H1 (cell line): ENCODE results near the gene KATNAL1. TPM values are rescaled to one million over a fixed set of nuclear protein-coding genes. Genes with fewer than 3 reads are reported as not detected.

Experiments used
- CTCF ChIA-PET: fragments of 300-600 bp; sonication (Branson Sonifier 250); formaldehyde crosslinking; loops from one replicate; lab custom pipeline; 2021; ENCODE audit not compliant: partially characterized antibody; lab: Charles Lee
- POLR2A ChIA-PET: fragments of 300-600 bp; sonication (Branson Sonifier 250); formaldehyde crosslinking; loops from one replicate; lab custom pipeline; 2021; ENCODE audit warnings: inconsistent platforms; ENCODE audit not compliant: partially characterized antibody; lab: Charles Lee
- DNase-seq, 2 experiments: peaks; one replicate each; pipeline versions ENCODE4 v3.0.0 to v3.0.0-alpha.2; 2010 to 2022; ENCODE audit warnings: low spot score in 2 of 2, low read depth in 1 of 2, mixed read lengths in 1 of 2
- FAIRE-seq: peaks from 2 replicates; lab custom pipeline; 2011; peaks lifted over from hg19 to GRCh38; lab: Jason Lieb, UNC
- H2AFZ ChIP-seq: 2 replicates; pipeline ENCODE4 v1.8.1; 2012; ENCODE audit warnings: low read length, inconsistent platforms
- H2AK5ac ChIP-seq: 2 replicates; pipeline ENCODE4 v1.6.1; 2013; ENCODE audit warnings: low read depth, low read length
- H2BK120ac ChIP-seq: replicated peaks from 2 replicates; pipeline ENCODE3; 2013; ENCODE audit warnings: low read depth, low read length, inconsistent platforms
- H2BK12ac ChIP-seq: 2 replicates; pipeline ENCODE4 v1.6.1; 2013; ENCODE audit warnings: low read depth, low read length
- H2BK15ac ChIP-seq: 2 replicates; pipeline ENCODE4 v1.6.1; 2013; ENCODE audit warnings: low read length
- H2BK20ac ChIP-seq: 2 replicates; pipeline ENCODE4 v1.6.1; 2013; ENCODE audit warnings: low read length
- H2BK5ac ChIP-seq: 2 replicates; pipeline ENCODE4 v1.6.1; 2013; ENCODE audit warnings: low read depth, low read length
- H3K14ac ChIP-seq: 2 replicates; pipeline ENCODE4 v1.6.1; 2013; ENCODE audit warnings: inconsistent platforms; ENCODE audit not compliant: insufficient read length
- H3K18ac ChIP-seq: 2 replicates; pipeline ENCODE4 v1.6.1; 2013; ENCODE audit warnings: low read length; ENCODE audit errors: extremely low read depth
- H3K23ac ChIP-seq: 2 replicates; pipeline ENCODE4 v1.6.1; 2013; ENCODE audit warnings: inconsistent platforms; ENCODE audit not compliant: insufficient read length
- H3K23me2 ChIP-seq: 2 replicates; pipeline ENCODE4 v1.6.1; 2013; ENCODE audit warnings: low read depth, low read length
- H3K27ac ChIP-seq: 2 replicates; pipeline ENCODE4 v1.6.1; 2011; ENCODE audit warnings: low read depth, low read length, inconsistent platforms
- H3K27me3 ChIP-seq, 4 experiments: replicated peaks in 1 of 4; 1 replicate in 1 of 4; 2 replicates in 3 of 4; pipeline versions ENCODE4 v1.6.1 to v1.8.1; 2011 to 2013; ENCODE audit warnings: low read length in 3 of 4, mild to moderate bottlenecking in 3 of 4, inconsistent platforms in 2 of 4, mixed read lengths in 2 of 4, moderate library complexity in 1 of 4; ENCODE audit not compliant: control insufficient read depth in 3 of 4, insufficient read depth in 3 of 4; ENCODE audit errors: extremely low read depth in 1 of 4
- H3K36me3 ChIP-seq, 4 experiments: 2 replicates each; pipeline versions ENCODE4 v1.6.1 to v1.8.1; 2011 to 2013; ENCODE audit warnings: mild to moderate bottlenecking in 4 of 4, low read length in 3 of 4, moderate library complexity in 2 of 4, control low read depth in 1 of 4, inconsistent platforms in 1 of 4; ENCODE audit not compliant: insufficient read depth in 4 of 4, control insufficient read depth in 2 of 4
- H3K4ac ChIP-seq: replicated peaks from 2 replicates; pipeline ENCODE3; 2013; ENCODE audit warnings: low read length, low read depth, mixed read lengths, inconsistent platforms; ENCODE audit not compliant: insufficient read length
- H3K4me1 ChIP-seq, 4 experiments: replicated peaks in 1 of 4; 1 replicate in 1 of 4; 2 replicates in 3 of 4; pipeline versions ENCODE4 v1.6.1 to v1.8.1; 2011 to 2013; ENCODE audit warnings: low read length in 3 of 4, inconsistent platforms in 2 of 4, mixed read lengths in 1 of 4; ENCODE audit not compliant: insufficient read depth in 4 of 4, control insufficient read depth in 3 of 4
- H3K4me2 ChIP-seq, 2 experiments: 2 replicates each; pipeline versions ENCODE4 v1.6.1 to v1.8.1; 2011 to 2013; ENCODE audit warnings: low read depth in 2 of 2, low read length in 2 of 2, control low read depth in 1 of 2, inconsistent platforms in 1 of 2, mild to moderate bottlenecking in 1 of 2; ENCODE audit not compliant: insufficient read depth in 1 of 2
- H3K4me3 ChIP-seq, 4 experiments: fragments of 200-600, 300-600 bp in 1 of 4; sonication (generic), shearing (Covaris generic), sonication (Bioruptor Twin) in 1 of 4; 2 replicates each; pipeline versions ENCODE4 v1.5.1 to v1.8.1; 2011 to 2016; ENCODE audit warnings: low read length in 4 of 4, low read depth in 3 of 4, control low read depth in 2 of 4, inconsistent platforms in 2 of 4, mild to moderate bottlenecking in 2 of 4, mixed read lengths in 1 of 4, moderate library complexity in 1 of 4; ENCODE audit not compliant: insufficient read depth in 2 of 4; ENCODE audit errors: extremely low read depth in 1 of 4
- H3K56ac ChIP-seq: replicated peaks from 2 replicates; pipeline ENCODE3; 2013; ENCODE audit warnings: low read depth, mild to moderate bottlenecking, mixed read lengths, low read length, inconsistent platforms; ENCODE audit not compliant: insufficient read length
- H3K79me1 ChIP-seq: 2 replicates; pipeline ENCODE4 v1.6.1; 2013; ENCODE audit warnings: low read depth, low read length, control low read depth
- H3K79me2 ChIP-seq, 2 experiments: 2 replicates each; pipeline versions ENCODE4 v1.6.1 to v1.8.1; 2012 to 2013; ENCODE audit warnings: low read length in 2 of 2, mild to moderate bottlenecking in 2 of 2, inconsistent platforms in 1 of 2; ENCODE audit not compliant: insufficient read depth in 2 of 2, control insufficient read depth in 1 of 2
- H3K9ac ChIP-seq, 4 experiments: replicated peaks in 1 of 4; 1 replicate in 1 of 4; 2 replicates in 3 of 4; pipeline versions ENCODE4 v1.6.1 to v1.8.1; 2011 to 2013; ENCODE audit warnings: low read depth in 3 of 4, low read length in 3 of 4, control low read depth in 2 of 4, mild to moderate bottlenecking in 2 of 4, moderate library complexity in 2 of 4, inconsistent platforms in 1 of 4; ENCODE audit errors: extremely low read depth in 1 of 4
- H3K9me3 ChIP-seq, 2 experiments: 2 replicates each; pipeline versions ENCODE4 v1.6.1 to v1.8.1; 2012 to 2013; ENCODE audit warnings: mild to moderate bottlenecking in 2 of 2, moderate library complexity in 2 of 2, control low read depth in 1 of 2, inconsistent platforms in 1 of 2, low read depth in 1 of 2, low read length in 1 of 2, mixed read lengths in 1 of 2; ENCODE audit not compliant: insufficient read depth in 2 of 2
- H4K20me1 ChIP-seq, 2 experiments: replicated peaks in 1 of 2; 2 replicates each; pipeline versions ENCODE3 to v1.8.1; 2011 to 2013; ENCODE audit warnings: inconsistent platforms in 2 of 2, low read length in 2 of 2, mild to moderate bottlenecking in 1 of 2; ENCODE audit not compliant: insufficient read depth in 2 of 2, control insufficient read depth in 1 of 2
- H4K5ac ChIP-seq: 2 replicates; pipeline ENCODE4 v1.6.1; 2013; ENCODE audit warnings: low read length, low read depth, mixed read lengths, inconsistent platforms; ENCODE audit not compliant: insufficient read length
- H4K8ac ChIP-seq: 2 replicates; pipeline ENCODE4 v1.8.0; 2013; ENCODE audit warnings: mild to moderate bottlenecking, moderate library complexity, low read length, inconsistent platforms; ENCODE audit not compliant: insufficient read depth; ENCODE audit errors: extremely low read depth
- H4K91ac ChIP-seq: replicated peaks from 2 replicates; pipeline ENCODE3; 2013; ENCODE audit warnings: low read length, mixed read lengths, inconsistent platforms; ENCODE audit not compliant: insufficient read length
- BRCA1 ChIP-seq: IDR thresholded peaks from 2 replicates; pipeline ENCODE4 v1.6.1; 2012; ENCODE audit warnings: low read depth, low read length, improper control_type of control experiment
- CBX8 ChIP-seq: fragments of 300-800, 300-1000 bp; sonication (generic); IDR thresholded peaks from 2 replicates; pipeline ENCODE4 v1.7.1; 2016; ENCODE audit warnings: low read depth, low read length, borderline replicate concordance
- EP300 ChIP-seq, 2 experiments: IDR thresholded peaks; 1 replicate in 1 of 2; 2 replicates in 1 of 2; pipeline ENCODE4 v1.6.1; 2011 to 2012; ENCODE audit warnings: low read depth in 2 of 2, low read length in 2 of 2, mild to moderate bottlenecking in 2 of 2, borderline replicate concordance in 1 of 2, inconsistent platforms in 1 of 2, moderate library complexity in 1 of 2
- EZH2 ChIP-seq: fragments of 200-600 bp; sonication (generic); IDR thresholded peaks from 2 replicates; pipeline ENCODE4 v1.7.1; 2012; ENCODE audit warnings: low read depth, mild to moderate bottlenecking, moderate library complexity, low read length, inconsistent platforms; ENCODE audit not compliant: severe bottlenecking
- GTF2F1 ChIP-seq: IDR thresholded peaks from 2 replicates; pipeline ENCODE4 v1.6.1; 2012; ENCODE audit warnings: low read depth, low read length, improper control_type of control experiment, borderline replicate concordance
- HDAC6 ChIP-seq: IDR thresholded peaks from one replicate; pipeline ENCODE4 v1.7.1; 2012; ENCODE audit warnings: low read depth, mild to moderate bottlenecking, inconsistent platforms, low read length, moderate library complexity
- JUN ChIP-seq: IDR thresholded peaks from 2 replicates; pipeline ENCODE4 v1.6.1; 2011; ENCODE audit warnings: low read depth, mild to moderate bottlenecking, improper control_type of control experiment, low read length
- MAFK ChIP-seq: IDR thresholded peaks from 2 replicates; pipeline ENCODE4 v1.6.1; 2012; ENCODE audit warnings: low read depth, mild to moderate bottlenecking, improper control_type of control experiment, low read length
- RXRA ChIP-seq: IDR thresholded peaks from 2 replicates; pipeline ENCODE4 v1.6.1; 2011; ENCODE audit warnings: low read depth, mild to moderate bottlenecking, low read length, moderate library complexity; ENCODE audit not compliant: insufficient read depth
- SAP30 ChIP-seq: fragments of 300-600 bp; sonication (generic); IDR thresholded peaks from 2 replicates; pipeline ENCODE4 v1.7.1; 2012; ENCODE audit warnings: low read length, moderate library complexity, mild to moderate bottlenecking, inconsistent platforms; ENCODE audit not compliant: insufficient read depth, insufficient replicate concordance
- SIRT6 ChIP-seq: IDR thresholded peaks from one replicate; pipeline ENCODE4 v1.7.1; 2012; ENCODE audit warnings: low read length, inconsistent platforms
- TBP ChIP-seq: IDR thresholded peaks from 2 replicates; pipeline ENCODE4 v1.6.1; 2011; ENCODE audit warnings: low read depth, low read length, improper control_type of control experiment
- TCF12 ChIP-seq: IDR thresholded peaks from 2 replicates; pipeline ENCODE4 v1.6.1; 2011; ENCODE audit warnings: low read depth, mild to moderate bottlenecking, low read length
- polyA plus RNA-seq, 7 experiments: library from polyadenylated mRNA; depleted of rRNA in 3 of 7; stranded (reverse) in 5 of 7; unstranded in 2 of 7; fragments of >200 nt in 5 of 7; fragments of 200-250 nt in 2 of 7; gene quantifications; 1 replicate in 5 of 7; 2 replicates in 1 of 7; 4 replicates in 1 of 7; pipeline versions ENCODE4 v1.2.1 to v1.2.3, GENCODE V29; 2011 to 2013; ENCODE audit warnings: missing spikeins in 2 of 7, mixed read lengths in 2 of 7
- total RNA-seq: library from RNA; stranded (reverse); fragmentation: NEBNext Ultra II Directional; extraction: Animal tissue kit (Norgen Biotek cat#: 25700); gene quantifications from 2 replicates; pipeline ENCODE4 v1.2.1, GENCODE V29; 2021
- TF ChIP-seq, protein P1 (sequence below): IDR thresholded peaks from 2 replicates; pipeline ENCODE4 v1.6.1; 2012; ENCODE audit warnings: low read length, inconsistent platforms

The KATNAL1 gene
- total and polyA plus RNA-seq, 2 of the 8 experiments (the other 6 are each of a cell fraction or from before 2014, with no cell fraction given) = 4.0 to 13.2 TPM

DNA sequence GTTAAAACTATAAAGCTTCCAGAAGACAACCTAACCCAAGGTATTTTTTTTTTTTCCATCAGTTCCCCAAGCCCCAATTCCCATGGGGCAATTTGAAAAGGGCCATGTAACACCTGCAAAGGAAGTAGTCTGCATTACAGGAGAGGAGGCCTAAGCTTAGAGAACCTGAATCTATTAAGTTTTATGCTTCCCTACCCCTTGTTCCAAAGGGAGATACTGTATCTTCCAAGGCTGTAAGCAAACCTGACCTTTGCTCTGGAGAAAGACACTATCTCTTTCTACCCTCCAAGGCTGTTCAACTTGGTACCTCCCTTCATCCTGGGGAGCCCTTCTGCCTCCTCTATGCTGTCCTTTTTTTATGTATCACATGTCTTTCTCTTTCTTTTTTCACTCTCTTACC lies 15.0 kb downstream of the KATNAL1 start:
- Histone ChIP-seq H3K23me2 (no peaks in the 10 kb centered on the region), H3K79me2 (peaks cover 0 to 37% of the 10 kb centered on the region in 2 experiments; a peak in 2 of 4 replicates), H3K4me1 (no peaks in the 10 kb centered on the region), H3K4me2 (no peak overlapping the region), H3K56ac (no peak overlapping the region), H2AFZ (no peak overlapping the region), H3K14ac (no peak overlapping the region), H3K4ac (no peak overlapping the region), H2BK12ac (no peak overlapping the region), H3K4me3 (no peak overlapping the region), H3K27me3 (no peaks in the 10 kb centered on the region), H3K27ac (no peak overlapping the region), H4K5ac (no peak overlapping the region), H4K91ac (no peak overlapping the region), H4K20me1 (no peaks in the 10 kb centered on the region), H3K18ac (no peak overlapping the region), H2BK120ac (no peak overlapping the region), H2BK20ac (no peak overlapping the region), H2AK5ac (no peak overlapping the region), H3K9ac (no peak overlapping the region), H4K8ac (no peak overlapping the region), H3K36me3 (no peaks in the 10 kb centered on the region), H2BK5ac (no peak overlapping the region), H2BK15ac (no peak overlapping the region), H3K9me3 (no peaks in the 10 kb centered on the region), H3K23ac (no peak overlapping the region), H3K79me1 (no peaks in the 10 kb centered on the region)
- ChIA-PET POLR2A (no interaction called here), CTCF (no interaction called here)
- no peak for DNase-seq
- no peak for FAIRE-seq
- TF ChIP-seq GTF2F1 (no peak), MAFK (no peak), SAP30 (no peak), TBP (no peak), TCF12 (peak; percentile 93), EZH2 (no peak), RXRA (no peak), JUN (no peak), EP300 (IDR thresholded peaks at IDR 0.05; ENCODE audit: borderline replicate concordance in 1 of 2, low read depth in 2 of 2, low read length in 2 of 2) (0 out of 3 replicates have a peak, but pooled peaks of 1 of the 2 experiments have one; percentile 17), BRCA1 (no peak), HDAC6 (no peak), CBX8 (no peak), SIRT6 (no peak)
- TF ChIP-seq, protein P1, sequence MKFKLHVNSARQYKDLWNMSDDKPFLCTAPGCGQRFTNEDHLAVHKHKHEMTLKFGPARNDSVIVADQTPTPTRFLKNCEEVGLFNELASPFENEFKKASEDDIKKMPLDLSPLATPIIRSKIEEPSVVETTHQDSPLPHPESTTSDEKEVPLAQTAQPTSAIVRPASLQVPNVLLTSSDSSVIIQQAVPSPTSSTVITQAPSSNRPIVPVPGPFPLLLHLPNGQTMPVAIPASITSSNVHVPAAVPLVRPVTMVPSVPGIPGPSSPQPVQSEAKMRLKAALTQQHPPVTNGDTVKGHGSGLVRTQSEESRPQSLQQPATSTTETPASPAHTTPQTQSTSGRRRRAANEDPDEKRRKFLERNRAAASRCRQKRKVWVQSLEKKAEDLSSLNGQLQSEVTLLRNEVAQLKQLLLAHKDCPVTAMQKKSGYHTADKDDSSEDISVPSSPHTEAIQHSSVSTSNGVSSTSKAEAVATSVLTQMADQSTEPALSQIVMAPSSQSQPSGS = no peak
